Measurements from ENCODE around the gene DYNLT4. TPM values are rescaled to one million over a fixed set of nuclear protein-coding genes. Genes with fewer than 3 reads are reported as not detected.
A peak's percentile ranks its signal among the peaks of the same experiment; 100 is the strongest.

The DYNLT4 gene
- total and polyA plus RNA-seq, 2 of the 8 experiments (the other 6 are each of a cell fraction or from before 2014, with no cell fraction given): 0.29 TPM; not detected in 1

DNA sequence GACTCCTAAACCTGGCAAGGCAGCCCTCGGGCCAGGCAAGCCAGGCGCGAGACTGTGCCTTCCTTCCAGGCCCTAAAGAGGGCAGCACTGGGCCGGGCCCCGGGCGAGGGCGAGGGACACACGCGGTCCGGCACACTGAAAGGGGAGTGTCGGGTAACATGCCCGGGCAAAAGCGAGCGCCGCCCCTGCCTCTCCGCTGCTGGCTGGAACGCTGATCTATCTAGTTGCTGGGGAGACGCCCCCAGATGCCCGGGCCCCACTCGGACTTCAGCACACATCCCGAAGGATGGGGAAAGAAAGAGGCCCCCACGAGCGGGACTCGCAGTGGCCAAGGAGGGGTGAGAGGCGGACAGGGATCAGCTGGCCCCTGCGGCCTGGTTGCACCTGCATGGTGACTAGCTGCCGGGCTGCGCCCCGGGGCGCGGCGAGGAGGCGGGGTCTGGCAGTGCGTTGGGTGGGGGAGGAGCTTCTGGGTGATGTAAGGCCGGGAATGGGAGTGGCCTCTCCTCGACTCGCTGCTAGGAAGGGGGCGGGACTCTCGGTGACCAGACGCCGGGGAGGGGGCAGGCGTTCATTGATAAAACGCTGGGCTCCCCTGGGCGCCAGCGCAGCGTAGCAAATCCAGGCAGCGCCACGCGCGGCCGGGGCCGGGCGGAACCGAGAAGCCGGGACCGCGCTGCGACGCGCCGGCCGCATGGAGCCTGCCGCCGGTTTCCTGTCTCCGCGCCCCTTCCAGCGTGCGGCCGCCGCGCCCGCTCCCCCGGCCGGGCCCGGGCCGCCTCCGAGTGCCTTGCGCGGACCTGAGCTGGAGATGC is 7.2 kb downstream of the DYNLT4 start, which contains the start of gene PLK3 (continued):
- TF ChIP-seq, protein P1, sequence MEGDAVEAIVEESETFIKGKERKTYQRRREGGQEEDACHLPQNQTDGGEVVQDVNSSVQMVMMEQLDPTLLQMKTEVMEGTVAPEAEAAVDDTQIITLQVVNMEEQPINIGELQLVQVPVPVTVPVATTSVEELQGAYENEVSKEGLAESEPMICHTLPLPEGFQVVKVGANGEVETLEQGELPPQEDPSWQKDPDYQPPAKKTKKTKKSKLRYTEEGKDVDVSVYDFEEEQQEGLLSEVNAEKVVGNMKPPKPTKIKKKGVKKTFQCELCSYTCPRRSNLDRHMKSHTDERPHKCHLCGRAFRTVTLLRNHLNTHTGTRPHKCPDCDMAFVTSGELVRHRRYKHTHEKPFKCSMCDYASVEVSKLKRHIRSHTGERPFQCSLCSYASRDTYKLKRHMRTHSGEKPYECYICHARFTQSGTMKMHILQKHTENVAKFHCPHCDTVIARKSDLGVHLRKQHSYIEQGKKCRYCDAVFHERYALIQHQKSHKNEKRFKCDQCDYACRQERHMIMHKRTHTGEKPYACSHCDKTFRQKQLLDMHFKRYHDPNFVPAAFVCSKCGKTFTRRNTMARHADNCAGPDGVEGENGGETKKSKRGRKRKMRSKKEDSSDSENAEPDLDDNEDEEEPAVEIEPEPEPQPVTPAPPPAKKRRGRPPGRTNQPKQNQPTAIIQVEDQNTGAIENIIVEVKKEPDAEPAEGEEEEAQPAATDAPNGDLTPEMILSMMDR (IDR thresholded peaks at IDR 0.05; ENCODE audit: control extremely low read depth in 1 of 3, insufficient read depth in 1 of 3, low read depth in 1 of 3, low read length in 3 of 3): peak in 2 of 3 experiments; percentile 89 to 97; a peak in 3 of 4 replicates
